GM19240 (cell line): ENCODE data around the gene GPR108.
A peak's percentile ranks its signal among the peaks of the same experiment; 100 is the strongest.
"Not testable (repeated sequence)": the region's sequence is repeated elsewhere in the genome, so short reads cannot be mapped to it uniquely, and the experiment has no call there.

Source experiments
- DNase-seq: peaks from one replicate; pipeline ENCODE4 v3.0.0; 2011; ENCODE audit warnings: low spot score; ENCODE audit not compliant: insufficient read length

Gene GPR108

GRCh38 chr19:6737284-6737872 lies at the start of gene GPR108:
Gene GPR108, minus strand, starts transcription at chr19:6737580. Its CDS starts 4 bp downstream, at chr19:6737576.
- peak; percentile 98 for DNase-seq

GRCh38 chr19:6779206-6779605 lies 41.8 kb upstream of the GPR108 start:
- DNase-seq: no peak

- no peak for DNase-seq
These were observed 41.0 kb upstream of the GPR108 start for GRCh38 chr19:6778386-6778785.

- DNase-seq: no peak
These were observed 40.1 kb upstream of the GPR108 start for GRCh38 chr19:6777434-6777833.

GRCh38 chr19:6776999-6777398 lies 39.6 kb upstream of the GPR108 start:
- DNase-seq: no peak

GRCh38 chr19:6776045-6776444 lies 38.7 kb upstream of the GPR108 start:
- not testable (repeated sequence) for DNase-seq

- no peak for DNase-seq
These were observed 37.7 kb upstream of the GPR108 start for GRCh38 chr19:6774821-6775707.

GRCh38 chr19:6773323-6773931 lies 36.0 kb upstream of the GPR108 start:
- no peak for DNase-seq

GRCh38 chr19:6772866-6773322 lies 35.5 kb upstream of the GPR108 start:
- no peak for DNase-seq

GRCh38 chr19:6772028-6772865 lies 34.9 kb upstream of the GPR108 start, which contains the start of gene VAV1:
Gene VAV1, plus strand, starts transcription at chr19:6772708. Its CDS starts 100 bp downstream, at chr19:6772808.
- peak; percentile 84 for DNase-seq

- not testable (repeated sequence) for DNase-seq
These were observed 34.3 kb upstream of the GPR108 start for GRCh38 chr19:6771648-6772027.

- DNase-seq: no peak
These were observed 31.7 kb upstream of the GPR108 start for GRCh38 chr19:6769006-6769619.

GRCh38 chr19:6768236-6768785 lies 30.9 kb upstream of the GPR108 start:
- DNase-seq: no peak

- DNase-seq: peak; percentile 83
These were observed 30.2 kb upstream of the GPR108 start, which contains the start of gene SH2D3A for GRCh38 chr19:6767357-6768235. Gene SH2D3A, minus strand, starts transcription at chr19:6767435. Its CDS starts 3,687 bp downstream, at chr19:6763748.

GRCh38 chr19:6767081-6767356 lies 29.6 kb upstream of the GPR108 start:
- DNase-seq: no peak

GRCh38 chr19:6766357-6767080 lies 29.1 kb upstream of the GPR108 start:
- DNase-seq: no peak

- DNase-seq: no peak
These were observed 28.5 kb upstream of the GPR108 start for GRCh38 chr19:6765738-6766356.

- DNase-seq: not testable (repeated sequence)
These were observed 24.9 kb upstream of the GPR108 start for GRCh38 chr19:6762253-6762797.
